Trophoblast cell (in vitro differentiated cells and primary cell): ENCODE data around the gene EIF2AK3.

Experiments
- DNase-seq, 2 donors: peaks; one replicate each; pipeline ENCODE4 v3.0.0-alpha.2; 2016
- H2AFZ ChIP-seq: 2 replicates; pipeline ENCODE4 v1.6.1; 2013; ENCODE audit warnings: low read length, moderate library complexity, mild to moderate bottlenecking; ENCODE audit not compliant: insufficient read depth, poor library complexity
- H2AK5ac ChIP-seq: 2 replicates; pipeline ENCODE4 v1.6.1; 2013; ENCODE audit warnings: mild to moderate bottlenecking, low read length
- H2BK120ac ChIP-seq: 2 replicates; pipeline ENCODE4 v1.6.1; 2013; ENCODE audit warnings: low read length, mild to moderate bottlenecking, moderate library complexity; ENCODE audit not compliant: insufficient read depth, poor library complexity
- H2BK12ac ChIP-seq: 2 replicates; pipeline ENCODE4 v1.6.1; 2013; ENCODE audit warnings: mild to moderate bottlenecking, low read length, moderate library complexity
- H2BK5ac ChIP-seq: 2 replicates; pipeline ENCODE4 v1.6.1; 2013; ENCODE audit warnings: low read length, low read depth, moderate library complexity, mild to moderate bottlenecking; ENCODE audit not compliant: poor library complexity
- H3K14ac ChIP-seq: 2 replicates; pipeline ENCODE4 v1.6.1; 2013; ENCODE audit warnings: mild to moderate bottlenecking, low read length
- H3K18ac ChIP-seq: 2 replicates; pipeline ENCODE4 v1.6.1; 2013; ENCODE audit warnings: mild to moderate bottlenecking, low read length
- H3K23ac ChIP-seq: 2 replicates; pipeline ENCODE4 v1.6.1; 2013; ENCODE audit warnings: low read length
- H3K27ac ChIP-seq: 2 replicates; pipeline ENCODE4 v1.5.1; 2013; ENCODE audit warnings: low read depth, mild to moderate bottlenecking, inconsistent platforms, low read length, moderate library complexity
- H3K27me3 ChIP-seq: 2 replicates; pipeline ENCODE4 v1.6.1; 2013; ENCODE audit warnings: inconsistent platforms, mild to moderate bottlenecking, low read length, moderate library complexity; ENCODE audit not compliant: insufficient read depth
- H3K36me3 ChIP-seq, 2 experiments: 1 replicate in 1 of 2; 2 replicates in 1 of 2; pipeline ENCODE4 v1.6.1; 2013; ENCODE audit warnings: low read length in 2 of 2, mild to moderate bottlenecking in 2 of 2, moderate library complexity in 1 of 2; ENCODE audit not compliant: insufficient read depth in 2 of 2, control insufficient read depth in 1 of 2
- H3K4ac ChIP-seq: 2 replicates; pipeline ENCODE4 v1.6.1; 2013; ENCODE audit warnings: low read depth, mild to moderate bottlenecking, low read length, moderate library complexity
- H3K4me1 ChIP-seq, 2 experiments: 1 replicate in 1 of 2; 2 replicates in 1 of 2; pipeline ENCODE4 v1.6.1; 2013; ENCODE audit warnings: low read length in 2 of 2, mild to moderate bottlenecking in 2 of 2, moderate library complexity in 1 of 2; ENCODE audit not compliant: insufficient read depth in 2 of 2, control insufficient read depth in 1 of 2
- H3K4me2 ChIP-seq: 2 replicates; pipeline ENCODE4 v1.6.1; 2013; ENCODE audit warnings: inconsistent platforms, mild to moderate bottlenecking, low read length, moderate library complexity
- H3K4me3 ChIP-seq: 2 replicates; pipeline ENCODE4 v1.5.1; 2013; ENCODE audit warnings: mild to moderate bottlenecking, low read depth, low read length, inconsistent platforms
- H3K79me1 ChIP-seq: one replicate; pipeline ENCODE4 v1.6.1; 2013; ENCODE audit warnings: low read length
- H3K79me2 ChIP-seq: 2 replicates; pipeline ENCODE4 v1.6.1; 2013; ENCODE audit warnings: low read length, mild to moderate bottlenecking; ENCODE audit not compliant: control insufficient read depth, insufficient read depth, poor library complexity
- H3K9ac ChIP-seq: 2 replicates; pipeline ENCODE4 v1.6.1; 2013; ENCODE audit warnings: mild to moderate bottlenecking, low read length
- H3K9me3 ChIP-seq: 2 replicates; pipeline ENCODE4 v1.6.1; 2013; ENCODE audit warnings: low read depth, mild to moderate bottlenecking, control low read depth, inconsistent platforms, low read length; ENCODE audit not compliant: insufficient read depth
- H4K12ac ChIP-seq: 2 replicates; pipeline ENCODE4 v1.6.1; 2013; ENCODE audit warnings: low read depth, mild to moderate bottlenecking, low read length, moderate library complexity
- H4K8ac ChIP-seq: 2 replicates; pipeline ENCODE4 v1.6.1; 2013; ENCODE audit warnings: low read depth, mild to moderate bottlenecking, low read length, moderate library complexity
- H4K91ac ChIP-seq: one replicate; pipeline ENCODE4 v1.6.1; 2013; ENCODE audit warnings: low read depth, mild to moderate bottlenecking, low read length, moderate library complexity
- WGBS: extraction: QIAGEN DNeasy Blood & Tissue Kit; methylation state at CpG from one replicate; pipeline ENCODE4 v1.1.7; 2013; ENCODE audit warnings: missing lambda C conversion rate; ENCODE audit not compliant: insufficient read length, insufficient coverage; ENCODE audit errors: extremely low coverage; 5-methylcytosine and 5-hydroxymethylcytosine counted together

EIF2AK3 gene

GRCh38 chr2:88642278-88642677, 15.0 kb upstream of the EIF2AK3 start:
- no peaks in the 10 kb centered on the region for H3K79me1 ChIP-seq
- no peak overlapping the region for H2BK12ac ChIP-seq
- WGBS: no CpG with 5 or more reads among the region's 3 CpGs
- no peak overlapping the region for H2AK5ac ChIP-seq
- H3K23ac ChIP-seq: no peak overlapping the region
- no peak overlapping the region for H3K27ac ChIP-seq
- no peaks in the 10 kb centered on the region for H3K4me1 ChIP-seq
- no peak overlapping the region for H3K14ac ChIP-seq
- no peak overlapping the region for H3K9ac ChIP-seq
- no peak overlapping the region for H2BK5ac ChIP-seq
- DNase-seq: no peak
- no peak overlapping the region for H4K91ac ChIP-seq
- H3K9me3 ChIP-seq: peaks cover 2% of the 10 kb centered on the region
- no peaks in the 10 kb centered on the region for H3K36me3 ChIP-seq
- no peak overlapping the region for H3K4me2 ChIP-seq
- H2BK120ac ChIP-seq: no peak overlapping the region
- no peak overlapping the region for H4K8ac ChIP-seq
- no peak overlapping the region for H3K4me3 ChIP-seq
- H3K27me3 ChIP-seq: no peaks in the 10 kb centered on the region
- H3K79me2 ChIP-seq: no peaks in the 10 kb centered on the region
- H3K4ac ChIP-seq: no peak overlapping the region
- no peak overlapping the region for H4K12ac ChIP-seq
- no peak overlapping the region for H2AFZ ChIP-seq
- no peak overlapping the region for H3K18ac ChIP-seq

GRCh38 chr2:88641330-88641729, 14.1 kb upstream of the EIF2AK3 start:
- no peaks in the 10 kb centered on the region for H3K79me1 ChIP-seq
- no CpG with 5 or more reads among the region's 7 CpGs for WGBS
- H3K9me3 ChIP-seq: peaks cover 2% of the 10 kb centered on the region
- no peaks in the 10 kb centered on the region for H3K79me2 ChIP-seq
- no peak overlapping the region for H3K14ac ChIP-seq
- no peak overlapping the region for H4K8ac ChIP-seq
- H3K4me1 ChIP-seq: no peaks in the 10 kb centered on the region
- H3K4me3 ChIP-seq: no peak overlapping the region
- no peak overlapping the region for H2BK12ac ChIP-seq
- no peaks in the 10 kb centered on the region for H3K36me3 ChIP-seq
- H3K4ac ChIP-seq: no peak overlapping the region
- DNase-seq: no peak
- H2BK5ac ChIP-seq: no peak overlapping the region
- H2AK5ac ChIP-seq: no peak overlapping the region
- no peaks in the 10 kb centered on the region for H3K27me3 ChIP-seq
- no peak overlapping the region for H2AFZ ChIP-seq
- no peak overlapping the region for H3K9ac ChIP-seq
- no peak overlapping the region for H4K12ac ChIP-seq
- no peak overlapping the region for H3K4me2 ChIP-seq
- no peak overlapping the region for H3K18ac ChIP-seq
- H2BK120ac ChIP-seq: no peak overlapping the region
- no peak overlapping the region for H3K27ac ChIP-seq
- H4K91ac ChIP-seq: no peak overlapping the region
- no peak overlapping the region for H3K23ac ChIP-seq

DNA sequence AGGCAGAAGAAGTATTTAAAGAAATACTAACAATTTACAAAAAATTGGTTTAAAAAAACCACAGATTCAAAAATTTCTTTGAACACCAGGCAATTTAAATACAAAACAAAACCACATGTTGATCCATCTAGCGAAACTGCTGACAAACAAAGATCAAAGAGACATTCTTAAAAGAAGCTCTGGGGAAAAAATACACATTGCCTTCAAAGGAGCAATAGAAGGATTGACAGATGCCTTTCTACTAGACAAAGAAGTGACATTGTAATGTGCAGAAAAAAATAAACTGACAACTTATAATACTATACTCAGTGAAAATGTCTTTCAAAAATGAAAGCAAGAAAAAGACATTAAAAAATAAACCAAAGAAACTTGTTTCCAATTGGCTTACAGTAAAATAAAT, 12.6 kb upstream of the EIF2AK3 start:
- no peak overlapping the region for H3K4ac ChIP-seq
- H2AK5ac ChIP-seq: no peak overlapping the region
- H3K9ac ChIP-seq: no peak overlapping the region
- H3K79me1 ChIP-seq: no peaks in the 10 kb centered on the region
- no peak overlapping the region for H2BK12ac ChIP-seq
- H4K12ac ChIP-seq: no peak overlapping the region
- no peak overlapping the region for H3K18ac ChIP-seq
- H4K91ac ChIP-seq: no peak overlapping the region
- H3K36me3 ChIP-seq: no peaks in the 10 kb centered on the region
- H2AFZ ChIP-seq: no peak overlapping the region
- no peak overlapping the region for H4K8ac ChIP-seq
- H3K14ac ChIP-seq: no peak overlapping the region
- no peak overlapping the region for H3K27ac ChIP-seq
- no peak overlapping the region for H2BK5ac ChIP-seq
- H3K4me1 ChIP-seq: no peaks in the 10 kb centered on the region
- no CpG with 5 or more reads among the region's 1 CpG for WGBS
- no peak overlapping the region for H3K23ac ChIP-seq
- DNase-seq: no peak
- no peak overlapping the region for H2BK120ac ChIP-seq
- no peaks in the 10 kb centered on the region for H3K79me2 ChIP-seq
- H3K27me3 ChIP-seq: no peaks in the 10 kb centered on the region
- no peak overlapping the region for H3K4me2 ChIP-seq
- no peak overlapping the region for H3K4me3 ChIP-seq
- H3K9me3 ChIP-seq: peaks cover 2% of the 10 kb centered on the region

DNA sequence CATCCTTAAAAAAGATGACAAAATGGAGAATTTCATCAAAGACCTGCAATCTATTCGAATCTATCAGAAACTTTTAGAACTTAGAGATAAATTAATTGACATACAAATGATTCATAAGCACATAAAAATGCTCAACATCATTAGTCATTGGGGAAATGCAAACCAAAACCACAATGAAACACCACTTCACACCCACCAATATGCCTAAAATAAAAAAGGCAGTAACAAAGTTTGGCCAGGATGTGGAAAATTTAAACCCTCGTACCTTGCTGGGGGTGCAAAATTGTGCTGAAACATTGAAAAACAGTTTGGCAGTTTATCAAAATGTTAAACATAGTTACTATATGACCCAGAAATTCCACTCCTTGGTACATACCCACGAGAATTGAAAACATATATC, 11.5 kb upstream of the EIF2AK3 start:
- Histone ChIP-seq H3K4ac (no peak overlapping the region), H3K79me2 (no peaks in the 10 kb centered on the region), H3K36me3 (no peaks in the 10 kb centered on the region), H4K12ac (no peak overlapping the region), H2BK5ac (no peak overlapping the region), H3K4me2 (no peak overlapping the region), H3K9ac (no peak overlapping the region), H4K91ac (no peak overlapping the region), H3K79me1 (no peaks in the 10 kb centered on the region), H4K8ac (no peak overlapping the region), H2BK12ac (no peak overlapping the region), H3K9me3 (peaks cover 2% of the 10 kb centered on the region), H3K23ac (no peak overlapping the region), H3K18ac (no peak overlapping the region), H2AK5ac (no peak overlapping the region), H2BK120ac (no peak overlapping the region), H2AFZ (no peak overlapping the region), H3K27ac (no peak overlapping the region), H3K14ac (no peak overlapping the region), H3K4me3 (no peak overlapping the region), H3K27me3 (no peaks in the 10 kb centered on the region), H3K4me1 (no peaks in the 10 kb centered on the region)
- DNase-seq: no peak
- WGBS: no CpG with 5 or more reads among the region's 3 CpGs
